HG03457 (cell line): ENCODE results near the gene ANKK1.

Source experiments
- ATAC-seq: cut with Tn5 transposase; IDR thresholded peaks from one replicate; pipeline ENCODE4 v1.9.1; 2021; ENCODE audit warnings: moderate number of reproducible peaks; ENCODE audit not compliant: unreplicated experiment

The ANKK1 gene

DNA sequence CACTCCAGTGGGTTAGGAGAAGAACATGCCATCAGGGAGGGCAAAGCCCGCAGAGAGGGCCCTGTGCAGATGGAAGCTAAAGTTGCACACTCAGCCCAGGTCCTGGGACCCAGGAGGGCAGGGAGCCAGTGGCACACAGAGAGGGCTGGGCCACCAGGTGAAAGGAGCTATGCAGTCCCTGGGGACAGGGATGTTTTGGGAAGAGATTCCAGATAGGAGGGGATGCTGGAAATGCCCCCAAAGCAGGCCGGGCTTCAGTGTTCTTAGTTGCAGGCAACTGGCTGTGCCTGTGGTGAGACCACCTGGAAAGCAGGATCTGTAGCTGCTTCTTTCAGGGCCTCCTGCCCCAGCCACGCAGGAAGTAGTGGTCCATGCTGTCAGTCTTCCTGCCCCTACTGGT lies 19.6 kb downstream of the ANKK1 start:
- no peak for ATAC-seq

DNA sequence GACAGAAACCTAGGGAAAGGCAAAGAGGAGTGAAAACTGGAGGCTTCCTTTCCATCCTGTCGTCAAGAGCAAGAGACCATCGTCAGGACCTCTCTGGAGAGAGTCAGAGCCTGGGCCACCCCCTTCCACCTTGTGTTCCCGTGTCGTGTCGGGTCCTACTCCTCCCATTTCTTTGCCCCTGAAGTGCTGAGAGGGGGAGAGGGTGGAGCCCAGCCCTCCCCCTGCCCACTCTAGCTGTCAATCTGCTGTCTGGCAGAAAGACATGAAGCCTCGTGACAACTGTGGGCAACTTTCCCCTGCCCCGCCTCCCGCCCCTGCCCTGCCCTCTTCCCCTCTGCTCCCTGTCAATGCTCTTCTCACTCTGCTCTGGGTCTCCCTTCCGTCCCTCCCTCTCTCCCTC lies 20.6 kb downstream of the ANKK1 start:
- ATAC-seq, result no peak

DNA sequence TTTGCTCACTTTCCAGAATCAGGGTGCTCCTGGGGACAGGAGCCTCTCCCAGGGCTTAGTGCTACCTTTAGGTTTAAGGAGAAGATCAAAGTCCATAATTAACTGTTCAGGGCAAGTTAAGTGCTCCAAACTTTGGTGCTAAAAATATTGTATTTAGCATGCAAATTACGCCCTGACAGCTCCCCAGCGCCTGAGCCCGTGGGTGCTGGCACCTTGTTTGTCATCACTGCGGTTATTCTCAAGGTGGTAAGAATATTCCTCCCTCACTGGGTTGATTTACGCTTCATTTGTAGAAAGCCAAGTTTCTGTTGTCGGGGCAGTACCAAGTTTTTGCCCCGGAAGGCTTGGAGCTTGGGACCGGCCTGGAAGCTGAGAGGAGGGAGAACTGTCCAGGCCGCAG lies 21.3 kb downstream of the ANKK1 start:
- ATAC-seq, result no peak

DNA sequence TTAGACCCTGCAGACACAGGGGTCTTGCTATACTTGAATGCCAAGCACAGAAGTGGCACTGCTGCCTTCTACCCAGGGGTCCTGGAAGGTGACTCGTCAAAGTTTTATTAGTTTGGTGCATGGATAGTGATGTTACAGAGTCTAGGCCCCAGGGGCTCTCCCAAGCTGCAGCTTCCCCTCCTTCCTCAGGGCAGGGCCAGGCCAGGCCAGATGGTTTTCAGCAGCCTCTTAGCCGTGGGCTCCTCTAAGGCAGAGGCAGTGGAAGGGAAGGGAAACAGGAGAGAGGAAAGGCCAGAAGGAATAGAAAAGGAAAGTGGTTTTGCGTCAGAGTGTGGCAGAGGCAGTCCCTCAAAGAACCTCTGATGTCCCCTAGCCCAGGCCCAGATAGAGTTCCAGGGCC lies 21.9 kb downstream of the ANKK1 start:
- no peak for ATAC-seq

DNA sequence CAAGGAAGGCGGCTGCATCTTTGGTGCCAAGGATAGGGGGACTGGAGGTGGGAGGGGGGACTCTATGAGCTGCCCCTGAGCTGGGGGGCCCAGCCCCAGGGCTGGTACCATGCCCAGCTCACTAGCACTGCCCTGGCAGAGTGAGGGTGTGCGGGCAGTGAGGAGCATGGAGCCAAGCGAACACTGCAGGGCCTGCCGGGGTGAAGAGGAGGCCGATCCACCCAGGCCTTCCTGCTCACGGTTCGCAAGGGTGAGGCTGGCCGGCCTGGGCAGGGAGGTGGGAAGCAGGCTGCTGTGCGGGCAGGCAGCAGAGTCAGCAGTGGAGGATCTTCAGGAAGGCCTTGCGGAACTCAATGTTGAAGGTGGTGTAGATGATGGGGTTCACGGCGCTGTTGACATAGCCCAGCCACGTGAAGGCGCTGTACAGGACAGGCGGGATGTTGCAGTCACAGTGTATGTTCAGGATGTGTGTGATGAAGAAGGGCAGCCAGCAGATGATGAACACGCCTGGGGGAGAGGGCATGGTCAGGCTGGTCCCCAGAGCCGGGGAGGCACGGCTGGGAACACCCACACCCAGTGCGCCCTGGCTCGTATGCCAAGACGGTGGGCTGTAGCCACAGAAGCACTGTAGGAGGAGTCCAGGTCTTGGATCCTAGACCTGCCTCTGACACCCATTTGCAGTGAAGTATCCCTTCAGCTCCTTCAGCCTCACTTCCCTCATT lies 23.0 kb downstream of the ANKK1 start:
- ATAC-seq, result no peak

DNA sequence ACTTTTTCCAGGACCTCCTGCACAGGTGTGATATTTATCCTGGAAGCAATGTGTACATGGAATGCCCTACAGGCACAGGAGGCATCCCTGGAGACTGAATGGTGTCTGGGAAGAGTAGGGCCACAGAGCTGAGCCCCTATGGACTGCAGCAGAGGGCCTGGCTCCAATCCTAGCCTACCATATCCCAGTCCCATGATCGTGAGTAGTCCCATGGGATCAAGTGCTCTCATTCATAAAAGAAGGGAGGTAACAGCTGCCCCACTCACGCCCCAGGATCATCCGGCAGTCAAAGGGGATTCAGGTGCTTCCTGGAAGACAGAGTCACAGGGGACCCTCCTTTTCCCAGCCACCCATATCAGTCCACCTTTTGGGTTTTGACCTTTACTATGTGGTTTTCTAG lies 24.0 kb downstream of the ANKK1 start:
- no peak for ATAC-seq

DNA sequence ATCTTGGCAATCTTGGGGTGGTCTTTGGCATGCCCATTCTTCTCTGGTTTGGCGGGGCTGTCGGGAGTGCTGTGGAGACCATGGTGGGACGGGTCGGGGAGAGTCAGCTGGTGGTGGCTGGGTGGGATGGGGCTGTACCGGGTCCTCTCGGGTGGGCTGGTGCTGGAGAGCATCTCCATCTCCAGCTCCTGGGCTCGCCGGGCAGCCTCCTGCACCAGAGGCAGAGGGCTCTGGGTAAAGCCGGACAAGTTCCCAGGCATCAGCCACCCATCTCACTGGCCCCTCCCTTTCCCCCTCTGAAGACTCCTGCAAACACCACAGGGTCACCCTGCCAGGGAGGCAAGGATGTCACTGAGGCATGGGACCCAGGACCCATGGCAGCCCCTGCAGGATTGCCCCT lies 25.1 kb downstream of the ANKK1 start:
- ATAC-seq, result no peak

DNA sequence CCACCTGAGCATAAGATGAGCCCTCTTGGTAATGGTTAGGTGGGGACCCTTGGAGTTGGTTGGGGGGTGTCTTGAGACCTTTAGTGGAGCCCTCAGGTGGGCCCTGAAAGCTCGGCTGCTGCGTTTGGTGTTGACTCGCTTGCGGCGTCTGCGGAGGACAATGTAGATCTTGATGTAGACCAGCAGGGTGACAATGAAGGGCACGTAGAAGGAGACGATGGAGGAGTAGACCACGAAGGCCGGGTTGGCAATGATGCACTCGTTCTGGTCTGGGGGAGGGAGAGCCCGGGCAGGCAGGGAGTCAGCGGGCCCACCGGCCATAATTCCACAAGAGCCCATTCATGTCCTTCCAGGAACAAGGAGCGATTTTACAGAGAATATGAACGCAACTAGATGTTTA lies 27.8 kb downstream of the ANKK1 start:
- no peak for ATAC-seq

DNA sequence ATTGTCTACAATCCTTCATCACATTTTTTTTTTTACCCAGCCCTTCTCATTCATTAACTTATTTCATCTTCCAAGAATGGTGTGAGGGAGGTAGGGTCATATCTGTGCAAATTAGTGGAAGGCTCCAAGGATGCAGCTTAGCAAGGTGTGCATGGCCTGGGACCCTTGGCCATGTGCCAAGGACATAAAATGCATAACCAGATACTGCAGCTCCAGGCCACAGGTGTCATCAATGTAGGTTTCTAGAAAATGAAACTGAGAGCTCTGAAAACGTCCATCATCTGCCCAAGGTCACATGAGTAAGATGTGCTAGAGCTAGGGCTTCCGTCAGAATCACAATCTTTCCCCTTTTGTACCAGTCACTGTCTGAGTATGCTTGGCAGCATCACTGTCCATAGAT lies 29.8 kb downstream of the ANKK1 start:
- no peak for ATAC-seq

DNA sequence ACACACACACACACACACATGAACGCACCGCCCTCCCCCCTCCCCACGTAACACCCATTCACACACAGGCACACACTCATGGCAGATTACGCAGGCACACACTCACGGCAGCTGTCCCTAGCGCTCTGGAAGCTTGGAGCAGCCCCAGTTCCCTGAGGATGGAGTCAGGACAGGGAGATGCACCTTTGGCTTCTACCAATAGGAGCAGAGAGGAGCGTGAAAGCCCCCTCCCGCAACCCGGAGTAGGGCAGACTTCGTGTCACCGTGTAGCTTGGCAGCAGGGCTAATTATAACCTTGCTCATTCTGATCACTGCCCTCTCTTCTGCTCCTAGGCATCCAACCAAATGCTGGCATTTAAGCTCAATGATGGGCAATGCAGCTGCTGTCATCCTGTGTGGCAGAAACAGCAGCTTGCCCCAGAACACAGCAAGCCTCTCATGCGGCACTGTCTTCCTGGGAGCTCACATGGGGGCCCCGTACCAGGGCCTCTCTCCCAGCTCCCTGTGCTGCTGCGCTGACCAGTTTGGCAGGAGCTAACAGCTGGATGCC lies 31.9 kb downstream of the ANKK1 start:
- ATAC-seq, result no peak

DNA sequence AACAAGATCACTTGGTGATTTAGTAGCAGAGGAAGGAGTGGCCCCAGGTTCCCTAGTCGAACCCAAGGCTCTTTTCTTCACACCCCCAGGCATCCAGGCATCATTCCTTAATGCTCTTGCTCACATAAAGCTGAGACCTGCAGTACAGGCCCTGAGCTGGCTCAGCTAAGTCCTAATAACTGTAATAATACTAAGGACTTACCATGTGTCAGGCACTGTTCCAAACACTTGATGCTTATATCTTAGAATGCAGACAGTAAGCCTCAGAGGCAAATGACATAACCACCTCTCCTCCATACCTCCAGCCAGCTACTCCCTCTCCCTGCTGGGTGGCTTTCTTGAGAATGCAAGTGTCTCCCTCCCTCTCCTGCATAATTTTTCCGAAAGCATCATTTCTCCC lies 33.2 kb downstream of the ANKK1 start:
- no peak for ATAC-seq

DNA sequence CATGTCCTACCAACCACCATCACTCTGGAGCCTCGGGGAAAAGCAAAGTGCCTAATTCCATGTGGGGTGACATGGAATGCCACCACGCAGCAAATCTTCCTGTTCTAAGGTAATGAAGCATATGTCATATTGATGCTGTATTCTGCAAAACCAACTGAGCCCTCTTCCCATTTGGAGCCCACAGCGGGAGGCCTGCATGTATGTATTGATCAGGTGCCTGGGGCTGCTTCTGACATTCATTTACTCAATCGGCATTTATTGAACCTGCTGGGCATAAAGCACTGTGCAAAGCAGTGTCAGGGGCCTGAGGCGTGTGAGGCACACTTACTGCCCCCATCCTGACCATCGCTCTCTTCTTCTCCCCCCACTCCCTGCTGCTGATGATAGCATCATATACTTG lies 39.1 kb downstream of the ANKK1 start:
- ATAC-seq, result no peak

DNA sequence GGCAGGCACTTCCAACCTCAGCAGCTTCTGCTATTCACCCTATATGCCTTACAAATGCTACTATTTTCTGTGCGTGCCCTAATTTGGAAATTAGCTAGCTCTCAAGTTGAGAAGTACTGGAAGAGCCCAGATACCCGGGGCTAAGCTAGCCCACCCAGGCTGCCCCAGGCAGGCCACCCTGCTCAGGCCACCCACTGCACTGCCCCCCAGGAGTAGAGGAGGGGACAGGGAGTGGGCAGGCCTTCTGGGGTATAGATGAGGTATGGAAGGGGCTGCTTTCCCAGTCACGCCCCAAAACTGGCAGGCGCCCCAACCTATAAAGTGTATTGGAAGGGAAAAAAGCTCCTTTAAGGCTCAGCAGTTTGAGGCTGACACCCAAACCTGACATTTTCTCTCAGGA lies 44.2 kb downstream of the ANKK1 start:
- no peak for ATAC-seq

DNA sequence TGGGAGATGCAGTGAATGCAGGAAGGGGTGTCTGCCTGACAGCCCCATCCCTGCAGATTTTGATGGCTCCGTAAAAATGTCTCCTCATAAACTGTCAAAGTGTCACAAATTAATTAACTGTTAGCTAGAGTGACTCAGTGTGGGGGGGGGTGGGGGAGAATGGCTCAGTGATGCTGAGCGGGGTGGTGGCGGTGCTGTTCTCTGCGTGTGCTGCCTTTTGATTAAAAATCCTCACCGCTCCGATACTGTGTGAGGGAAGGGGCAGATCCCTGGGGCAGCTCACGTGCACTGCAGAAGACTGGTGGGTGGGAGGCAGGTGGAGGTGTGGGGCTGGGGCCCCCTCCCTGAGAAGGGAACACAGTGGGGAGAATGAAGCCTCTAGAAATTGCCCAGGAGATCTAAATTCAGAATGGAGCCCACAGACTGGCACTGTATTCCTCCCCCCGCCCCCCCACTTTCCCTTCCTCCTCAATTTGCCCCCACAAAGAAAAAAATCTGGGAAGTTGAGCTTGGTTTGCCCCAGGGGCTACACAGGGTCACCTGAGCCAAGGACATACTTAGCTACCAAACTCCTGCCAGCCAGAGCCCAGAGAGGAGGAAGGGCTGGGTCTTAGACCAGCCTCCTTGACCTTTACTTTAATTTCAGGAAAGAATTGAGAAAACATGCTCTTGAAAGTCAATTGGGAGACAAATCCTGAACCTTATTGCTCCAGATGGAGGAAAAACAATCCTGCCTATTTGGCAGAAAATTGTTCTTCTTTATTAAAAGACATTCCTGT lies 47.8 kb downstream of the ANKK1 start:
- ATAC-seq, result no peak

DNA sequence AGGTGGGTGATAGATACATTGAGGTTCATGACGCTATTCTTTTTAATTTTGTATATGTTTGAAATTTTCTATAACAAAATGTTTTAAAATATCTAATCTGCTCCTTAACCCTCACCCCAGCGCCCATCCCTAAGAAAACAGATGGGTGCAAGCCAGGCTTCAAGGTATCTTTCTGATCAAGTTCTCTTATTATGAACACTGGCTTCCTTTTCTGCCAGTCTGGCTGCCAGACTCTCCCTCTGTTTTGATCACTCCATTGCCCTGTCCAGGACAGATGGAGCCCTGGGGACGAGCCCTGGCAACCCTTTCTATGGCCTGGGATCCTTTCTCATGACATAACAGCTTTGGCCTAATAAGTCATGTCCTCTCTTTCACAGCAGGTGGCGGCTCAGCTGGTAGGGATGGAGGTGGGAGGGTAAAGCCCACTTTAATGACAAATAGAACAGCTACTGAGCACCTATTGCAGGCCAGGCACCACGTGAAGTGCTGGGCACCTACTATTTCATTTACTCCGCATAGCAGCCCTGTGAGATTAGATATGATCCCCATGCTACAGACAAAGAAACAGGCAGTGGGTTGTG lies 49.2 kb downstream of the ANKK1 start:
- no peak for ATAC-seq

DNA sequence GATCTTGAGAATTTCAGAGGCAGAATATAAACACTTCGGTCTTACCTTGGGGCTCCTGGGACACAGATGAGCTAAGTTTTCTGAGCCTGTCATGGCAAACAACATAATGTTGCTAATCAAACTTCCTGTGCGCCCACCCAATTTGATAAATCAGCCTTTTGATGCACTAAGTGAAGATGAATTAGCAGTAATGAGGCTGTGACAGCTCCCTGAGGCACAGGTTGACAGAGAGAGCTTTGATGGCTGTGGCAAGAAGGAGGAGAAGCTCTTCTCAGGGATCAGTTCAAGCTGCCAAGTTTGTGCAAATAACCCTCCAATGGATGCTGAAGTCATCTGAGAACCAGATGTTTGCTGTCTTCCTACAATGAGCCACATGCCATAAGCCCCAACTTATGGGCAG lies 53.2 kb downstream of the ANKK1 start:
- ATAC-seq, result no peak

DNA sequence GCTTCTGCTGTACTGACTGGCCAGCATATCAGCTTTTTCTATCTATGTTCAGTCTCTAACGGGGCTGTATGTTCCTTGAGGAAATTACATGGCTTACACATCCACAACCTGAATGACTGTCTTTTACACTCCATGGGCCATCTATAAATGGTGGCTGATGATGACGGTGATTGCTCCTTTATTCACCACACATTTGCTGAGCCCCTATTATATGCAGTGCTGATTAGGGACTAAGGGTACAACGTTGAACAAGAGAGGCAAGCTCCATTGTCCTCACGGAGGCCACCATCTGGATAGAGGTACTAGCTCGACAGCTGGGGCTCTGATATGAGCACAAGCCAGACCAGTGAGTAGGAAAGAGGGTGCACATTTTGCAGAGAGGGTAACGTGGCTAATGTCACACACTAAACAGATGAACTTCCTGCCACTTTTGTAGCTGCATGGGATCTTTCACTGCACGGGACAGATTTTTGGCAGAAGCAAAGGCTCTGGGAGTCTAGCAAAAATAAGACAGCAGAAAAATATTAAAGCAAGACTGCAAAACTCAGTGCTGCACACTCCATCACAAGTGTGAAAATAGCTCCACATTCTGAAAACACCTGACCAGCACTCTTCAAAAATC lies 57.0 kb downstream of the ANKK1 start:
- no peak for ATAC-seq

DNA sequence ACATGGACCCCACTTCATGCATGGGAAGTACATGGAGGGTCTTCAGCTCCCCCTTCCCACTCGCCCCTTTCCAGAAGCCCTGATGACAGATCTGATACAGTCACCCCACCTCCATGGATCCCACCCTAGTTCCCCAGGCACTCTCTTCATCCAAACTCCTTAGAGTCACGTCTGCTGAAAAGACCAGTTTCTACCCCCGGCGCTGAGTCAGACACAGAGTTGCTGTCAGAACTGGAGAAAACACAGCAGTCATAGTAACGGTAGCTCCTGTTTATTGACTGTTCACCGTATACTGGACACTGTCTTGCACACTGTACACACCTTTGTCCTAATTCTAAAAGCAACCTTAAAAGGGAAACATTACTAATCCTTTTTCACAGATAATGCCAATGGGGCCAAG lies 58.5 kb downstream of the ANKK1 start:
- ATAC-seq, result no peak

DNA sequence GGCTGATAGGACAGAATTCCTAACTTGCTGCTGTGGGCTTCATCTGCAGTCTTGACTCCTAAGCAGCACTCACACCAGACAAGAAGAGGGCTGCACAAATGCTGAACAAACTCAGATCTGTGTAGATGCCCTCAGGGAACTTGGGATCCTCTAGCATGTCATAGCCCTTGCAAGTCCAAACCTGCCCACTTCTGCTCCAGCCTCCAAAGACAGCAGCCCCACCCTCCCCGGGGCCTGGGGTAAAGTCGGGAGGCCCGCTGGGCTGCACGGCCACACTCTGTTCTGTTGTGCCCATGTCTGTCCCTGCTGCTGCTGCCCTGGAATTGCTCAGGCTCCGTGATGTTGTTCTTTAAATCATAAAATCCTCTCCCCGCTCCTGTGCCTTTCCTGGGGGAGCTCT lies 59.4 kb downstream of the ANKK1 start:
- ATAC-seq, result no peak

DNA sequence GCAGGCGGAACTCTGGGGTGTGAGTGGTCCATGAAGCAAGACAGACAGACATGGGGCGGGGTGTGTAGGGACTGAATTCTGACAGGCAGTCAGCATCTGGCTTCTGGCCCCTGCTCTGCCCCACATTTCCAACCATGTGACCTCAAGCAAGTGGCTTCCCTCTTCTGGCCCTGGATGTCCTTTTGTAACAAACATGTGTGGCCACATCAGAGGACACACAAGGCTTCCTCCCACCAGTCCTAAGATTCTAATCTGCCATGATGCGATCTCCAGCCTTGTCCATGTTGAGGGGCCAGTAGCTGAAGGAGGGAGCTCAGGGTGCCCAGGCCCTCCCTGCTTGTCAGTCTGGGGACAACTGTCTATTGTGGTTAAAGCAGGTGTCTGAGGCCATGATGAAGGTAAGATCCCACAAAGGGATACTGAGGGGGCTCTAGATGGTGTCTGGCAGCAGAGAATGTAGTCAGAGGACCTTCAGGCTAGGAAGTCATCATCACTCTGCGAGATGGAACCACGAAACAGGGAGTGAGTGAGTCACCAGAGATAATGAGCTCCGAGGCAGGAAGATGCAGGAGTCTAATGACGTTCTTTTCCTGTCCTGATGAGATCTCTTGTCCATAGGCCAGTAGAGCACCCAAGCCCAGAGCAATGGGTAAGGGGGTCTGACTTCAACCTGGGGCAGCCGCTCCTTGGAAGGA lies 60.2 kb downstream of the ANKK1 start:
- no peak for ATAC-seq

DNA sequence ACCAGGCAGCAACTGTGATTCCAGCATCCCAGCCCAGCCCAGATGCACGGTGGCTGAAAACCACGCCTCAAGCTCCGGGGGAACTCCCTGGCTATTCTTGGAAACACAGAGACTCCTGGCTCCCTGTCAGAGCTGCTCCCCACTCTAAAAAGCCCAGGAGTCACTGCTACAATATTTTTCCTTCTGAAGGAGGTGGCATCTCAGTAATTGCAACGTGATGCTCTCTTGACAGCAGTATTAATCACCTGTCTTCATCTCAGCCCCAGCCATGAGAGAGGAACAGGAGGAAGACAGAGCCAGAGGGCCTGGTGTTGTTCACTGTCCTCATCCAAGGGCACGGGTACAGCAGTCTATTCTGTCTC lies 60.7 kb downstream of the ANKK1 start:
- ATAC-seq, result no peak
